HEK293 (cell line): ENCODE measurements around the gene ITIH5.

Source experiments
- CTCF ChIA-PET: fragments of 350-600 bp; formaldehyde crosslinking; extraction: SDS; loops from one replicate; lab custom pipeline; 2021; ENCODE audit warnings: antibody characterized with exemption; lab: Yijun Ruan, JAX
- POLR2A ChIA-PET: fragments of 300-600 bp; formaldehyde crosslinking; extraction: SDS; loops from one replicate; lab custom pipeline; 2020; ENCODE audit warnings: antibody characterized with exemption, inconsistent platforms; lab: Yijun Ruan, JAX
- H3K27ac ChIP-seq: fragments of 200-500 bp; sonication (Bioruptor generic); 2 replicates; pipeline ENCODE4 v1.5.1; 2014; ENCODE audit warnings: low read depth, low read length, control low read depth, inconsistent platforms; ENCODE audit errors: extremely low read depth
- H3K36me3 ChIP-seq, 2 experiments: fragments of 200-500 bp in 1 of 2; sonication (Bioruptor generic) in 1 of 2; 1 replicate in 1 of 2; 2 replicates in 1 of 2; pipeline ENCODE4 v1.5.1; 2014 to 2017; ENCODE audit warnings: inconsistent platforms in 2 of 2, low read length in 2 of 2; ENCODE audit not compliant: control insufficient read depth in 2 of 2, insufficient read depth in 1 of 2
- H3K4me1 ChIP-seq: fragments of 200-500 bp; sonication (Bioruptor generic); 2 replicates; pipeline ENCODE4 v1.5.1; 2014; ENCODE audit warnings: mild to moderate bottlenecking, low read length, inconsistent platforms; ENCODE audit not compliant: control insufficient read depth, insufficient read depth
- H3K4me3 ChIP-seq: 2 replicates; pipeline ENCODE4 v1.5.1; 2011; ENCODE audit warnings: low read depth, mild to moderate bottlenecking, control low read depth, low read length, moderate library complexity
- H3K9me3 ChIP-seq: fragments of 200-500 bp; sonication (Bioruptor generic); 2 replicates; pipeline ENCODE4 v1.5.1; 2014; ENCODE audit warnings: low read depth, low read length, inconsistent platforms; ENCODE audit not compliant: control insufficient read depth, insufficient read depth
- HOXD13 ChIP-seq: sonication (generic); formaldehyde crosslinking; IDR thresholded peaks from 2 replicates; pipeline ENCODE4 v1.8.0; 2022; ENCODE audit warnings: missing genetic modification reagents, borderline replicate concordance
- KLF7 ChIP-seq: fragments of 450-650 bp; formaldehyde crosslinking; IDR thresholded peaks from 2 replicates; pipeline ENCODE4 v1.5.1; 2016; ENCODE audit warnings: missing biosample characterization, missing genetic modification characterization, borderline replicate concordance
- SCRT1 ChIP-seq: fragments of 450-650 bp; formaldehyde crosslinking; IDR thresholded peaks from 2 replicates; pipeline ENCODE4 v1.5.1; 2016; ENCODE audit warnings: missing biosample characterization, missing genetic modification characterization, borderline replicate concordance
- YY2 ChIP-seq: fragments of 450-650 bp; formaldehyde crosslinking; IDR thresholded peaks from 2 replicates; pipeline ENCODE4 v1.5.1; 2016; ENCODE audit warnings: missing biosample characterization, missing genetic modification characterization
- ZFHX2 ChIP-seq: fragments of 450-650 bp; formaldehyde crosslinking; conservative IDR thresholded peaks from 2 replicates; pipeline ENCODE4 v1.5.1; 2016; ENCODE audit warnings: missing biosample characterization, missing genetic modification characterization
- ZFP41 ChIP-seq: fragments of 450-650 bp; formaldehyde crosslinking; IDR thresholded peaks from 2 replicates; pipeline ENCODE4 v1.5.1; 2016; ENCODE audit warnings: missing biosample characterization, missing genetic modification characterization, borderline replicate concordance
- ZNF24 ChIP-seq: fragments of 450-650 bp; formaldehyde crosslinking; IDR thresholded peaks from 2 replicates; pipeline ENCODE4 v1.5.1; 2016; ENCODE audit warnings: missing biosample characterization, missing genetic modification characterization
- ZNF302 ChIP-seq: fragments of 450-650 bp; formaldehyde crosslinking; IDR thresholded peaks from 2 replicates; pipeline ENCODE4 v1.5.1; 2016; ENCODE audit warnings: missing biosample characterization, missing genetic modification characterization, low read depth
- ZNF341 ChIP-seq: fragments of 450-650 bp; formaldehyde crosslinking; IDR thresholded peaks from 2 replicates; pipeline ENCODE4; 2016; ENCODE audit warnings: low read depth, missing biosample characterization, missing genetic modification characterization
- ZNF529 ChIP-seq: fragments of 450-650 bp; formaldehyde crosslinking; IDR thresholded peaks from 2 replicates; pipeline ENCODE4 v1.5.1; 2017; ENCODE audit warnings: missing genetic modification characterization, missing biosample characterization; ENCODE audit not compliant: insufficient replicate concordance
- ZNF623 ChIP-seq: fragments of 450-650 bp; formaldehyde crosslinking; IDR thresholded peaks from 2 replicates; pipeline ENCODE4 v1.5.1; 2016; ENCODE audit warnings: missing biosample characterization, missing genetic modification characterization
- ZNF660 ChIP-seq: fragments of 450-650 bp; IDR thresholded peaks from 2 replicates; pipeline ENCODE4 v1.5.1; 2018; ENCODE audit warnings: missing biosample characterization, mild to moderate bottlenecking, missing genetic modification characterization
- ZNF792 ChIP-seq: fragments of 450-650 bp; formaldehyde crosslinking; IDR thresholded peaks from 2 replicates; pipeline ENCODE4 v1.5.1; 2016; ENCODE audit warnings: missing biosample characterization, missing genetic modification characterization
- ZSCAN30 ChIP-seq: fragments of 450-650 bp; IDR thresholded peaks from 2 replicates; pipeline ENCODE4 v1.5.1; 2018; ENCODE audit warnings: missing biosample characterization, mild to moderate bottlenecking, missing genetic modification characterization, moderate library complexity
- TF ChIP-seq, protein P1 (sequence below): fragments of 450-650 bp; formaldehyde crosslinking; IDR thresholded peaks from 2 replicates; pipeline ENCODE4 v1.5.1; 2016; ENCODE audit warnings: missing biosample characterization, missing genetic modification characterization
- TF ChIP-seq, protein P2 (sequence below): fragments of 450-650 bp; formaldehyde crosslinking; IDR thresholded peaks from 2 replicates; pipeline ENCODE4 v1.5.1; 2016; ENCODE audit warnings: missing biosample characterization, missing genetic modification characterization
- TF ChIP-seq, protein P3 (sequence below): fragments of 450-650 bp; formaldehyde crosslinking; IDR thresholded peaks from 2 replicates; pipeline ENCODE4 v1.5.1; 2016; ENCODE audit warnings: missing biosample characterization, missing genetic modification characterization, borderline replicate concordance
- TF ChIP-seq, protein P4 (sequence below): fragments of 450-650 bp; formaldehyde crosslinking; IDR thresholded peaks from 2 replicates; pipeline ENCODE4 v1.5.0; 2017; ENCODE audit warnings: missing biosample characterization, missing genetic modification characterization, borderline replicate concordance
- TF ChIP-seq, protein P5 (sequence below): fragments of 450-650 bp; IDR thresholded peaks from 2 replicates; pipeline ENCODE4 v1.5.1; 2018; ENCODE audit warnings: missing biosample characterization, mild to moderate bottlenecking, missing genetic modification characterization

ITIH5 gene

DNA sequence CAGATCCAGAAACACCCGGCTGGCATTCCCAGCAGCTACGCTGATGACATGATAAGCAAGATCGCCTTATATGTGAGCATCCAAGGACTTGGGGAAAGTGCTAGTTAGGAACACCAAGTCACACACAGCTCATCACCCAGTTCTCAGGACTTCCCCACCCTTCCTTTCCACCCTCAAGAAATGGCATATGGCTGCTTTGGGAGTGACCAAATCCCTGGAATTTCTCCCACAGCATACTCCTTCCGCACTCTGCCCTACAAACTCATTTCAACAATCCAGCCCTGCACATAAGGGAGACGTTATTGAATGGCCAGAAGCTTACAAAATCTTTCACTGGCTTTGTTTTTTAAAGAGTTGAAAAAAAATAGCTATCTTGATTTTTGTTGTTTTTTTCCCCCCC is 4.2 kb downstream of the ITIH5 start:
- Histone ChIP-seq H3K27ac (no peak overlapping the region), H3K4me1 (no peaks in the 10 kb centered on the region), H3K9me3 (no peaks in the 10 kb centered on the region), H3K4me3 (no peak overlapping the region), H3K36me3 (no peaks in the 10 kb centered on the region)
- ChIA-PET POLR2A (no interaction called here), CTCF (interaction anchor here (0.7 to 2.1 kb wide), 2 partner anchors 25 to 285 kb away, joined by 3 to 15 read pairs; no protein-coding TSS in a partner anchor)
- TF ChIP-seq ZNF24 (no peak), ZFHX2 (tag by site-specific recombination) (no peak), ZNF792 (tag by site-specific recombination) (no peak), ZNF341 (tag by site-specific recombination) (no peak), ZSCAN30 (tag by site-specific recombination) (no peak), ZNF623 (tag by site-specific recombination) (no peak), SCRT1 (tag by site-specific recombination) (no peak), ZFP41 (tag by site-specific recombination) (no peak), HOXD13 (CRISPR knock-in tag) (no peak), ZNF660 (no peak), KLF7 (tag by site-specific recombination) (no peak), YY2 (tag by site-specific recombination) (no peak), ZNF302 (tag by site-specific recombination) (no peak), ZNF529 (tag by site-specific recombination) (no peak)
- TF ChIP-seq, protein P1, sequence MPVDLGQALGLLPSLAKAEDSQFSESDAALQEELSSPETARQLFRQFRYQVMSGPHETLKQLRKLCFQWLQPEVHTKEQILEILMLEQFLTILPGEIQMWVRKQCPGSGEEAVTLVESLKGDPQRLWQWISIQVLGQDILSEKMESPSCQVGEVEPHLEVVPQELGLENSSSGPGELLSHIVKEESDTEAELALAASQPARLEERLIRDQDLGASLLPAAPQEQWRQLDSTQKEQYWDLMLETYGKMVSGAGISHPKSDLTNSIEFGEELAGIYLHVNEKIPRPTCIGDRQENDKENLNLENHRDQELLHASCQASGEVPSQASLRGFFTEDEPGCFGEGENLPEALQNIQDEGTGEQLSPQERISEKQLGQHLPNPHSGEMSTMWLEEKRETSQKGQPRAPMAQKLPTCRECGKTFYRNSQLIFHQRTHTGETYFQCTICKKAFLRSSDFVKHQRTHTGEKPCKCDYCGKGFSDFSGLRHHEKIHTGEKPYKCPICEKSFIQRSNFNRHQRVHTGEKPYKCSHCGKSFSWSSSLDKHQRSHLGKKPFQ (tag by site-specific recombination), result no peak
- TF ChIP-seq, protein P2, sequence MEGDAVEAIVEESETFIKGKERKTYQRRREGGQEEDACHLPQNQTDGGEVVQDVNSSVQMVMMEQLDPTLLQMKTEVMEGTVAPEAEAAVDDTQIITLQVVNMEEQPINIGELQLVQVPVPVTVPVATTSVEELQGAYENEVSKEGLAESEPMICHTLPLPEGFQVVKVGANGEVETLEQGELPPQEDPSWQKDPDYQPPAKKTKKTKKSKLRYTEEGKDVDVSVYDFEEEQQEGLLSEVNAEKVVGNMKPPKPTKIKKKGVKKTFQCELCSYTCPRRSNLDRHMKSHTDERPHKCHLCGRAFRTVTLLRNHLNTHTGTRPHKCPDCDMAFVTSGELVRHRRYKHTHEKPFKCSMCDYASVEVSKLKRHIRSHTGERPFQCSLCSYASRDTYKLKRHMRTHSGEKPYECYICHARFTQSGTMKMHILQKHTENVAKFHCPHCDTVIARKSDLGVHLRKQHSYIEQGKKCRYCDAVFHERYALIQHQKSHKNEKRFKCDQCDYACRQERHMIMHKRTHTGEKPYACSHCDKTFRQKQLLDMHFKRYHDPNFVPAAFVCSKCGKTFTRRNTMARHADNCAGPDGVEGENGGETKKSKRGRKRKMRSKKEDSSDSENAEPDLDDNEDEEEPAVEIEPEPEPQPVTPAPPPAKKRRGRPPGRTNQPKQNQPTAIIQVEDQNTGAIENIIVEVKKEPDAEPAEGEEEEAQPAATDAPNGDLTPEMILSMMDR (tag by site-specific recombination), result no peak
- TF ChIP-seq, protein P3, sequence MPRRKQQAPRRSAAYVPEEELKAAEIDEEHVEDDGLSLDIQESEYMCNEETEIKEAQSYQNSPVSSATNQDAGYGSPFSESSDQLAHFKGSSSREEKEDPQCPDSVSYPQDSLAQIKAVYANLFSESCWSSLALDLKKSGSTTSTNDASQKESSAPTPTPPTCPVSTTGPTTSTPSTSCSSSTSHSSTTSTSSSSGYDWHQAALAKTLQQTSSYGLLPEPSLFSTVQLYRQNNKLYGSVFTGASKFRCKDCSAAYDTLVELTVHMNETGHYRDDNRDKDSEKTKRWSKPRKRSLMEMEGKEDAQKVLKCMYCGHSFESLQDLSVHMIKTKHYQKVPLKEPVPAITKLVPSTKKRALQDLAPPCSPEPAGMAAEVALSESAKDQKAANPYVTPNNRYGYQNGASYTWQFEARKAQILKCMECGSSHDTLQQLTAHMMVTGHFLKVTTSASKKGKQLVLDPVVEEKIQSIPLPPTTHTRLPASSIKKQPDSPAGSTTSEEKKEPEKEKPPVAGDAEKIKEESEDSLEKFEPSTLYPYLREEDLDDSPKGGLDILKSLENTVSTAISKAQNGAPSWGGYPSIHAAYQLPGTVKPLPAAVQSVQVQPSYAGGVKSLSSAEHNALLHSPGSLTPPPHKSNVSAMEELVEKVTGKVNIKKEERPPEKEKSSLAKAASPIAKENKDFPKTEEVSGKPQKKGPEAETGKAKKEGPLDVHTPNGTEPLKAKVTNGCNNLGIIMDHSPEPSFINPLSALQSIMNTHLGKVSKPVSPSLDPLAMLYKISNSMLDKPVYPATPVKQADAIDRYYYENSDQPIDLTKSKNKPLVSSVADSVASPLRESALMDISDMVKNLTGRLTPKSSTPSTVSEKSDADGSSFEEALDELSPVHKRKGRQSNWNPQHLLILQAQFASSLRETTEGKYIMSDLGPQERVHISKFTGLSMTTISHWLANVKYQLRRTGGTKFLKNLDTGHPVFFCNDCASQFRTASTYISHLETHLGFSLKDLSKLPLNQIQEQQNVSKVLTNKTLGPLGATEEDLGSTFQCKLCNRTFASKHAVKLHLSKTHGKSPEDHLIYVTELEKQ (tag by site-specific recombination), result no peak
- TF ChIP-seq, protein P4, sequence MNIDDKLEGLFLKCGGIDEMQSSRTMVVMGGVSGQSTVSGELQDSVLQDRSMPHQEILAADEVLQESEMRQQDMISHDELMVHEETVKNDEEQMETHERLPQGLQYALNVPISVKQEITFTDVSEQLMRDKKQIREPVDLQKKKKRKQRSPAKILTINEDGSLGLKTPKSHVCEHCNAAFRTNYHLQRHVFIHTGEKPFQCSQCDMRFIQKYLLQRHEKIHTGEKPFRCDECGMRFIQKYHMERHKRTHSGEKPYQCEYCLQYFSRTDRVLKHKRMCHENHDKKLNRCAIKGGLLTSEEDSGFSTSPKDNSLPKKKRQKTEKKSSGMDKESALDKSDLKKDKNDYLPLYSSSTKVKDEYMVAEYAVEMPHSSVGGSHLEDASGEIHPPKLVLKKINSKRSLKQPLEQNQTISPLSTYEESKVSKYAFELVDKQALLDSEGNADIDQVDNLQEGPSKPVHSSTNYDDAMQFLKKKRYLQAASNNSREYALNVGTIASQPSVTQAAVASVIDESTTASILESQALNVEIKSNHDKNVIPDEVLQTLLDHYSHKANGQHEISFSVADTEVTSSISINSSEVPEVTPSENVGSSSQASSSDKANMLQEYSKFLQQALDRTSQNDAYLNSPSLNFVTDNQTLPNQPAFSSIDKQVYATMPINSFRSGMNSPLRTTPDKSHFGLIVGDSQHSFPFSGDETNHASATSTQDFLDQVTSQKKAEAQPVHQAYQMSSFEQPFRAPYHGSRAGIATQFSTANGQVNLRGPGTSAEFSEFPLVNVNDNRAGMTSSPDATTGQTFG, result no peak
- TF ChIP-seq, protein P5, sequence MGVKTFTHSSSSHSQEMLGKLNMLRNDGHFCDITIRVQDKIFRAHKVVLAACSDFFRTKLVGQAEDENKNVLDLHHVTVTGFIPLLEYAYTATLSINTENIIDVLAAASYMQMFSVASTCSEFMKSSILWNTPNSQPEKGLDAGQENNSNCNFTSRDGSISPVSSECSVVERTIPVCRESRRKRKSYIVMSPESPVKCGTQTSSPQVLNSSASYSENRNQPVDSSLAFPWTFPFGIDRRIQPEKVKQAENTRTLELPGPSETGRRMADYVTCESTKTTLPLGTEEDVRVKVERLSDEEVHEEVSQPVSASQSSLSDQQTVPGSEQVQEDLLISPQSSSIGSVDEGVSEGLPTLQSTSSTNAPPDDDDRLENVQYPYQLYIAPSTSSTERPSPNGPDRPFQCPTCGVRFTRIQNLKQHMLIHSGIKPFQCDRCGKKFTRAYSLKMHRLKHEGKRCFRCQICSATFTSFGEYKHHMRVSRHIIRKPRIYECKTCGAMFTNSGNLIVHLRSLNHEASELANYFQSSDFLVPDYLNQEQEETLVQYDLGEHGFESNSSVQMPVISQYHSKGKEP (tag by site-specific recombination), result no peak
- TF ChIP-seq, all 188 proteins: peak for 0
